ENCODE data around the gene CAMKMT. TPM values are rescaled to one million over a fixed set of nuclear protein-coding genes. Genes with fewer than 3 reads are reported as not detected.

The CAMKMT gene
- total RNA-seq, 1 experiment from 2014 or later, result 12.5 TPM

GRCh38 chr2:44444881-44445280, 83.1 kb downstream of the CAMKMT start:
- no peak overlapping the region for H3K27ac ChIP-seq (ENCODE audit: low read depth, low read length, poor library complexity, severe bottlenecking)
- intact Hi-C loops (cut with micrococcal nuclease; ENCODE audit: unreplicated experiment), result no loop called here
- CTCF ChIA-PET, result no interaction called here
- no peaks in the 10 kb centered on the region for H3K27me3 ChIP-seq (replicated peaks; ENCODE audit: insufficient read depth, low read depth, low read length, poor library complexity)
- POLR2A ChIA-PET (ENCODE audit: low non-redundant PET), result no interaction called here
- no peak for TF ChIP-seq EZH2 (IDR thresholded peaks at IDR 0.05; ENCODE audit: borderline replicate concordance, low read depth, low read length, poor library complexity, severe bottlenecking)
- no peak for TF ChIP-seq CTCF (conservative IDR thresholded peaks at IDR 0.05; ENCODE audit: low read depth, low read length)
- H3K36me3 ChIP-seq (ENCODE audit: insufficient read depth, low read length, poor library complexity, severe bottlenecking), result no peaks in the 10 kb centered on the region
- no peaks in the 10 kb centered on the region for H3K4me1 ChIP-seq (ENCODE audit: insufficient read depth, low read length, poor library complexity, severe bottlenecking)
- no TSS peak for BruUV-seq (replicated peaks)
- H3K4me3 ChIP-seq (ENCODE audit: low read depth, low read length, poor library complexity, severe bottlenecking), result no peak overlapping the region
- H3K9me3 ChIP-seq (ENCODE audit: low read depth, low read length, poor library complexity, severe bottlenecking), result no peaks in the 10 kb centered on the region
- DNase-seq (ENCODE audit: low spot score), result no peak

GRCh38 chr2:44448860-44449527, 87.2 kb downstream of the CAMKMT start:
- CTCF ChIA-PET, result no interaction called here
- BruUV-seq (replicated peaks), result no TSS peak
- Histone ChIP-seq H3K4me3 (ENCODE audit: low read depth, low read length, poor library complexity, severe bottlenecking) (no peak overlapping the region), H3K27me3 (replicated peaks; ENCODE audit: insufficient read depth, low read depth, low read length, poor library complexity) (no peaks in the 10 kb centered on the region), H3K36me3 (ENCODE audit: insufficient read depth, low read length, poor library complexity, severe bottlenecking) (no peaks in the 10 kb centered on the region), H3K9me3 (ENCODE audit: low read depth, low read length, poor library complexity, severe bottlenecking) (no peaks in the 10 kb centered on the region), H3K4me1 (ENCODE audit: insufficient read depth, low read length, poor library complexity, severe bottlenecking) (peaks cover 11% of the 10 kb centered on the region), H3K27ac (ENCODE audit: low read depth, low read length, poor library complexity, severe bottlenecking) (no peak overlapping the region)
- intact Hi-C loops (cut with micrococcal nuclease; ENCODE audit: unreplicated experiment), result no loop called here
- TF ChIP-seq EZH2 (IDR thresholded peaks at IDR 0.05; ENCODE audit: borderline replicate concordance, low read depth, low read length, poor library complexity, severe bottlenecking) (no peak), CTCF (conservative IDR thresholded peaks at IDR 0.05; ENCODE audit: low read depth, low read length) (no peak)
- DNase-seq (ENCODE audit: low spot score), result no peak
- POLR2A ChIA-PET (ENCODE audit: low non-redundant PET), result no interaction called here

DNA sequence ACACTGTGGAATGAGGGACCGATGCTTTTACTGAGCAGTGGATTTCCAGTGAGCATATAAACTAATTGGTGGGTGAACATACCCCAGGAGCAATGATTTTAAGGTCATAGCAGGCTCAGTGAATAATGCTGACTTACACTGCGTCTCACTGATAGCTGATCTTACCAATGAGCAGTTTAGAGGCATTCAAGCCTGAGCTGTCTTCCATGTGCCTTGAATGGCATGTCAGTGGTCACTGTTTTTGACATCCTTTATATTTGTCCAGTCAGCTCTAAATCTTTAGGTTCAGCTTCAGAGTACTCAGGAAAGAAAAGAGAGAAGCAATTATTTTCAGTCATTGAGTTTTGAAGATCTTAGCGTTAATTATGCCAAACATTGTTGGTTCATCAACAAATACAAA, 88.3 kb downstream of the CAMKMT start:
- intact Hi-C loops (cut with micrococcal nuclease; ENCODE audit: unreplicated experiment), result no loop called here
- Histone ChIP-seq H3K4me1 (ENCODE audit: insufficient read depth, low read length, poor library complexity, severe bottlenecking) (peaks cover 11% of the 10 kb centered on the region), H3K27me3 (replicated peaks; ENCODE audit: insufficient read depth, low read depth, low read length, poor library complexity) (no peaks in the 10 kb centered on the region), H3K9me3 (ENCODE audit: low read depth, low read length, poor library complexity, severe bottlenecking) (no peaks in the 10 kb centered on the region), H3K4me3 (ENCODE audit: low read depth, low read length, poor library complexity, severe bottlenecking) (no peak overlapping the region), H3K36me3 (ENCODE audit: insufficient read depth, low read length, poor library complexity, severe bottlenecking) (no peaks in the 10 kb centered on the region), H3K27ac (ENCODE audit: low read depth, low read length, poor library complexity, severe bottlenecking) (no peak overlapping the region)
- BruUV-seq (replicated peaks), result no TSS peak
- ChIA-PET CTCF (no interaction called here), POLR2A (ENCODE audit: low non-redundant PET) (no interaction called here)
- no peak for DNase-seq (ENCODE audit: low spot score)
- TF ChIP-seq EZH2 (IDR thresholded peaks at IDR 0.05; ENCODE audit: borderline replicate concordance, low read depth, low read length, poor library complexity, severe bottlenecking), result no peak
- TF ChIP-seq CTCF (conservative IDR thresholded peaks at IDR 0.05; ENCODE audit: low read depth, low read length), result no peak
